Uterus (tissue), 2 donors: ENCODE data around the gene DMD.

Experiments used
- POLR2A ChIP-seq, 2 donors: fragments of 450-650 bp; IDR thresholded peaks; one replicate each; pipeline ENCODE4 v1.6.1; 2016; ENCODE audit warnings: antibody characterized with exemption in 2 of 2, mild to moderate bottlenecking in 1 of 2, moderate library complexity in 1 of 2
- TF ChIP-seq, protein P1 (sequence below), 4 experiments: fragments of 200-600 bp in 2 of 4; fragments of 450-650 bp in 2 of 4; sonication (generic) in 2 of 4; IDR thresholded peaks; one replicate each; pipeline ENCODE4 v1.5.1; 2016 to 2019; ENCODE audit warnings: antibody characterized with exemption in 4 of 4, mild to moderate bottlenecking in 2 of 4, moderate library complexity in 1 of 4

DNA sequence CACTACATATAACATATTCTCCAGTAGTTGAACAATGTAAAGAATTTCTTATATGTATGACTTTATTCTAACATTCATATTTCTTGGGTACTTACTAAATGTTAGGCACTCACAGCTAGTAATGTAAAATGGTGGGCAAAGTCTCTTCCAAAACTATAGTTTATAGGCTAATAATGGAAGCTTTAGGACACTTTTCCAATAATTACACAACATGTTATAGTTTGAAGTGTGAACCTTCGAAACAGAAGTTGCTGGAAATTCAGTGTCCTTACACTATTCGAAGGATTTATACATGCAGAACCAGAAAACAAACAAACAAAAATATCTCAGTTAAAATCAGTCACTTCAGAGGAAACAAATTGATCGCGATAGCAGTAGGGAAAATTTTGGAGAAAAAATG is 212.6 kb downstream of the DMD start:
- TF ChIP-seq, protein P1, sequence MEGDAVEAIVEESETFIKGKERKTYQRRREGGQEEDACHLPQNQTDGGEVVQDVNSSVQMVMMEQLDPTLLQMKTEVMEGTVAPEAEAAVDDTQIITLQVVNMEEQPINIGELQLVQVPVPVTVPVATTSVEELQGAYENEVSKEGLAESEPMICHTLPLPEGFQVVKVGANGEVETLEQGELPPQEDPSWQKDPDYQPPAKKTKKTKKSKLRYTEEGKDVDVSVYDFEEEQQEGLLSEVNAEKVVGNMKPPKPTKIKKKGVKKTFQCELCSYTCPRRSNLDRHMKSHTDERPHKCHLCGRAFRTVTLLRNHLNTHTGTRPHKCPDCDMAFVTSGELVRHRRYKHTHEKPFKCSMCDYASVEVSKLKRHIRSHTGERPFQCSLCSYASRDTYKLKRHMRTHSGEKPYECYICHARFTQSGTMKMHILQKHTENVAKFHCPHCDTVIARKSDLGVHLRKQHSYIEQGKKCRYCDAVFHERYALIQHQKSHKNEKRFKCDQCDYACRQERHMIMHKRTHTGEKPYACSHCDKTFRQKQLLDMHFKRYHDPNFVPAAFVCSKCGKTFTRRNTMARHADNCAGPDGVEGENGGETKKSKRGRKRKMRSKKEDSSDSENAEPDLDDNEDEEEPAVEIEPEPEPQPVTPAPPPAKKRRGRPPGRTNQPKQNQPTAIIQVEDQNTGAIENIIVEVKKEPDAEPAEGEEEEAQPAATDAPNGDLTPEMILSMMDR (IDR thresholded peaks at IDR 0.05): no peak
- no peak for TF ChIP-seq POLR2A (IDR thresholded peaks at IDR 0.05)
